GM23248 (cell line): Measurements from ENCODE around the gene SEC14L5. TPM values are rescaled to one million over a fixed set of nuclear protein-coding genes. Genes with fewer than 3 reads are reported as not detected.

ENCODE experiments used
- DNase-seq: peaks from one replicate; pipeline ENCODE4 v3.0.0-alpha.2; 2015
- H2AFZ ChIP-seq: fragments of 200-600 bp; sonication (generic); 2 replicates; pipeline ENCODE4 v1.6.1; 2016; ENCODE audit warnings: antibody characterized with exemption
- H3F3A ChIP-seq: fragments of 200-600 bp; sonication (generic); 2 replicates; pipeline ENCODE4 v1.6.1; 2016; ENCODE audit warnings: mild to moderate bottlenecking, antibody characterized with exemption, mixed run types; ENCODE audit not compliant: insufficient read depth
- H3K27ac ChIP-seq: fragments of 200-600 bp; sonication (generic); 2 replicates; pipeline ENCODE4 v1.5.1; 2016; ENCODE audit warnings: mild to moderate bottlenecking
- H3K27me3 ChIP-seq: fragments of 200-600 bp; sonication (generic); replicated peaks from 2 replicates; pipeline ENCODE4 v1.6.1; 2016; ENCODE audit warnings: mild to moderate bottlenecking; ENCODE audit not compliant: insufficient read depth
- H3K36me3 ChIP-seq: fragments of 200-600 bp; sonication (generic); 2 replicates; pipeline ENCODE4 v1.6.1; 2016; ENCODE audit warnings: low read depth, mild to moderate bottlenecking
- H3K4me1 ChIP-seq: fragments of 200-600 bp; sonication (generic); 2 replicates; pipeline ENCODE4 v1.6.1; 2016; ENCODE audit warnings: mild to moderate bottlenecking; ENCODE audit not compliant: insufficient read depth
- H3K4me2 ChIP-seq: fragments of 200-600 bp; sonication (generic); one replicate; pipeline ENCODE4 v1.6.1; 2016; ENCODE audit warnings: mild to moderate bottlenecking; ENCODE audit not compliant: unreplicated experiment
- H3K4me3 ChIP-seq: fragments of 200-600 bp; sonication (generic); 2 replicates; pipeline ENCODE4 v1.5.1; 2016; ENCODE audit warnings: mild to moderate bottlenecking
- H3K79me2 ChIP-seq: fragments of 200-600 bp; sonication (generic); 2 replicates; pipeline ENCODE4 v1.6.1; 2016; ENCODE audit warnings: mild to moderate bottlenecking; ENCODE audit not compliant: insufficient read depth
- H3K9ac ChIP-seq: fragments of 200-600 bp; sonication (generic); 2 replicates; pipeline ENCODE4 v1.6.1; 2016; ENCODE audit warnings: mild to moderate bottlenecking
- H3K9me2 ChIP-seq: fragments of 200-600 bp; sonication (generic); 2 replicates; pipeline ENCODE4 v1.6.1; 2016; ENCODE audit warnings: mixed run types, mild to moderate bottlenecking, moderate library complexity; ENCODE audit not compliant: insufficient read depth
- H3K9me3 ChIP-seq: fragments of 200-600 bp; sonication (generic); one replicate; pipeline ENCODE4 v1.6.1; 2017; ENCODE audit warnings: low read depth
- H4K20me1 ChIP-seq: fragments of 200-600 bp; sonication (generic); 2 replicates; pipeline ENCODE4 v1.6.0; 2016; ENCODE audit not compliant: insufficient read depth
- EZH2 ChIP-seq: fragments of 200-600 bp; sonication (generic); IDR thresholded peaks from 2 replicates; pipeline ENCODE4 v1.6.1; 2018; ENCODE audit warnings: antibody characterized with exemption, mild to moderate bottlenecking; ENCODE audit not compliant: insufficient read depth, poor library complexity, severe bottlenecking
- EZH2phosphoT487 ChIP-seq: fragments of 200-600 bp; sonication (generic); IDR thresholded peaks from 2 replicates; pipeline ENCODE4 v1.6.1; 2018; ENCODE audit warnings: antibody characterized with exemption, moderate library complexity, mild to moderate bottlenecking, low read depth; ENCODE audit not compliant: insufficient read depth
- WGBS, 2 experiments: methylation state at CpG; one replicate each; pipeline ENCODE4 v1.1.6; 2015 to 2017; ENCODE audit warnings: low lambda C conversion rate in 2 of 2, low coverage in 1 of 2; ENCODE audit errors: missing lambda C conversion rate in 2 of 2; 5-methylcytosine and 5-hydroxymethylcytosine counted together
- in situ Hi-C: fragments of 300-500 bp; cut with MboI; formaldehyde crosslinking; loops from 2 replicates; pipeline ENCODE4 v1.15.0; 2020
- polyA plus RNA-seq: library from polyadenylated mRNA; unstranded; fragments of >200 nt; fragmentation: Nextera tagmentation; extraction: Ambion mirVana; gene quantifications from 2 replicates; pipeline ENCODE4 v1.2.1, GENCODE V29; 2016
- total RNA-seq: library from RNA; depleted of rRNA; stranded (reverse); fragments of >200 nt; shearing (Covaris generic); gene quantifications from 2 replicates; pipeline ENCODE4 v1.2.3, GENCODE V29; 2014

SEC14L5 gene
- total and polyA plus RNA-seq, 2 experiments from 2014 or later, result not detected

DNA sequence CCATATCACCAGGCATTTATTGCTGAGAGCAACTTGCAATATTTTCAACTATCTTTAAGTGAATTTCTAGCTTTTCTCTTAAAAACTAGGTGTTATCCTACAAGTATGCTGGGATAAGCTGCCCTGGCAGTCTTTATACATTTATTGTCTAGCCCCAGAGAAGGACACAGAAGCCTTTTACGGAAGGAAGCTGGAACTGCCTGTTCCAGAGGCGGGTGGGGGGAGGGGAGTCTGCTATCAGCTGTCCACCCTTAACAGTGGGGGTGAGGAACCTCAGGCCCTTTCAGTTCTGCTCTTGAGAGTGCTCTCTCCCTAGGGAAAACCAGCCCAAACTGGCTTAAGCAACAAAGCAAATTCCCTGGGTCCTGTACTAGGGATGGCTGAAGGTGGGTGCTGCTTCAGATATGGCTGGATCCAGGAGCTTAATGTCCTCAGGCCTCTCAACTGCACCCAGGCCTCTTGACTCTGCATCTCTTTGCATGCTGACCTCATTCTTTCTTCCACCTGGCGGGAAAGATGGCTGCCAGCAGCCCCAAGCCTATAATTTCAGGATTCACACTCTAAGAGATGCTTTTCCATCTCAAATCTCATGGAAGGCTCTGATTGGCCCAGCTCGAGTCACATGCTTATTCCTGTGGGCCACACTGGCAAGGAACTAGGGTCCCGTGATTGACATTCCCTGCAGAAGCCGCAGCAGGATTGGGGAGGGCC is 59.0 kb downstream of the SEC14L5 start:
- H4K20me1 ChIP-seq, result no peaks in the 10 kb centered on the region
- in situ Hi-C loops, result no loop called here
- 49 to 50% methylated on average over 6 of the region's 6 CpGs for WGBS, 2 experiments
- no peak for TF ChIP-seq EZH2phosphoT487
- no peak for TF ChIP-seq EZH2
- no peaks in the 10 kb centered on the region for H3K79me2 ChIP-seq
- H3K9me3 ChIP-seq, result no peaks in the 10 kb centered on the region
- H3K4me2 ChIP-seq, result no peak overlapping the region
- H3K4me1 ChIP-seq, result no peaks in the 10 kb centered on the region
- no peak overlapping the region for H2AFZ ChIP-seq
- H3F3A ChIP-seq, result no peaks in the 10 kb centered on the region
- H3K36me3 ChIP-seq, result no peaks in the 10 kb centered on the region
- H3K4me3 ChIP-seq, result no peak overlapping the region
- DNase-seq, result no peak
- H3K27ac ChIP-seq, result no peak overlapping the region
- no peak overlapping the region for H3K9ac ChIP-seq
- no peaks in the 10 kb centered on the region for H3K27me3 ChIP-seq
- no peaks in the 10 kb centered on the region for H3K9me2 ChIP-seq

DNA sequence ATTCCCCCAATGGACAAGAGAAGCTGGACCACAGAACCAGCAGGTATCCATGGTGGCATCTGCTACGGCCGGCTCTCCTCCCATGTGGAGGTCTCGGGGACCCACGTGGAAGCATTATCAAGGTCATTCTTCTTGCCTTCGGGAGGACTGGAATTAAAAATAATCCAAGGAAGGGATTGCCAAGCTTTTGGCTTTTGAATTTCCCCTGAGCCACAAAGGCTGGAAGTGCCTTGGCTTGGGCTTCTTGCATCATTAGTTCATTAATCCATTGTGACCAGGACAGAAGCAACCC is 59.5 kb downstream of the SEC14L5 start:
- Histone ChIP-seq H3K36me3 (no peaks in the 10 kb centered on the region), H3K4me3 (no peak overlapping the region), H3F3A (no peaks in the 10 kb centered on the region), H3K9me2 (no peaks in the 10 kb centered on the region), H3K4me1 (no peaks in the 10 kb centered on the region), H3K9me3 (no peaks in the 10 kb centered on the region), H2AFZ (no peak overlapping the region), H3K79me2 (no peaks in the 10 kb centered on the region), H3K4me2 (no peak overlapping the region), H3K27ac (no peak overlapping the region), H4K20me1 (no peaks in the 10 kb centered on the region), H3K27me3 (no peaks in the 10 kb centered on the region), H3K9ac (no peak overlapping the region)
- DNase-seq, result no peak
- WGBS, 2 experiments, result 75 to 81% methylated on average over 5 of the region's 5 CpGs
- TF ChIP-seq EZH2phosphoT487 (no peak), EZH2 (no peak)
- in situ Hi-C loops, result no loop called here

GRCh38 chr16:5018793-5019192 is 60.7 kb downstream of the SEC14L5 start:
- Histone ChIP-seq H3K4me3 (no peak overlapping the region), H3K27me3 (no peaks in the 10 kb centered on the region), H3K9me2 (no peaks in the 10 kb centered on the region), H3K9me3 (no peaks in the 10 kb centered on the region), H3K79me2 (no peaks in the 10 kb centered on the region), H3K4me1 (no peaks in the 10 kb centered on the region), H3K9ac (no peak overlapping the region), H2AFZ (no peak overlapping the region), H3F3A (no peaks in the 10 kb centered on the region), H3K27ac (no peak overlapping the region), H3K36me3 (no peaks in the 10 kb centered on the region), H3K4me2 (no peak overlapping the region), H4K20me1 (no peaks in the 10 kb centered on the region)
- WGBS, 2 experiments, result 1 to 2% methylated on average over 9 of the region's 9 CpGs
- DNase-seq, result no peak
- TF ChIP-seq EZH2, result no peak
- no peak for TF ChIP-seq EZH2phosphoT487
- in situ Hi-C loops, result no loop called here

DNA sequence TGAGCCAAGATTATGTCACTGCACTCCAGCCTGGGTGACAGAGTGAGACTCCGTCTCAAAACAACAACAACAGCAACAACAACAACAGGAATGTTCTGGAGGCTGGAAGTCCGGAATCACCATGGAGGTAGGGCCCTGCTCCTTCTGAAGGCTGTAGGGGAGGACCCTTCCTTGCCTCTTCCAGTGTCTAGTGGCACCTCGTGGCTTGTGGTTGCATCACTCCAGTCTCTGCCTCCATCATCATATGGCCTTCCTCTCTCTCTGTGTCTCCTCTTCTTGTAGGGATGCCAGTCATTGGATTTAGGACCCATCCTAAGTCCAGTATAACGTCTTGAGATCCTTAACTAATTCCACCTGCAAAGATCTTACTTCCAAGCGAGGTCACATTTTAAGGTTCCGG is 61.6 kb downstream of the SEC14L5 start:
- H2AFZ ChIP-seq, result no peak overlapping the region
- no peaks in the 10 kb centered on the region for H3K9me2 ChIP-seq
- H3F3A ChIP-seq, result no peaks in the 10 kb centered on the region
- no peaks in the 10 kb centered on the region for H3K79me2 ChIP-seq
- H3K36me3 ChIP-seq, result no peaks in the 10 kb centered on the region
- DNase-seq, result no peak
- in situ Hi-C loops, result no loop called here
- no peak overlapping the region for H3K4me3 ChIP-seq
- WGBS, 2 experiments, result 36 to 40% methylated on average over 5 to 6 of the region's 6 CpGs
- no peaks in the 10 kb centered on the region for H3K4me1 ChIP-seq
- H4K20me1 ChIP-seq, result no peaks in the 10 kb centered on the region
- no peak overlapping the region for H3K9ac ChIP-seq
- H3K27me3 ChIP-seq, result no peaks in the 10 kb centered on the region
- H3K4me2 ChIP-seq, result no peak overlapping the region
- H3K27ac ChIP-seq, result no peak overlapping the region
- H3K9me3 ChIP-seq, result no peaks in the 10 kb centered on the region
- no peak for TF ChIP-seq EZH2phosphoT487
- TF ChIP-seq EZH2, result no peak

DNA sequence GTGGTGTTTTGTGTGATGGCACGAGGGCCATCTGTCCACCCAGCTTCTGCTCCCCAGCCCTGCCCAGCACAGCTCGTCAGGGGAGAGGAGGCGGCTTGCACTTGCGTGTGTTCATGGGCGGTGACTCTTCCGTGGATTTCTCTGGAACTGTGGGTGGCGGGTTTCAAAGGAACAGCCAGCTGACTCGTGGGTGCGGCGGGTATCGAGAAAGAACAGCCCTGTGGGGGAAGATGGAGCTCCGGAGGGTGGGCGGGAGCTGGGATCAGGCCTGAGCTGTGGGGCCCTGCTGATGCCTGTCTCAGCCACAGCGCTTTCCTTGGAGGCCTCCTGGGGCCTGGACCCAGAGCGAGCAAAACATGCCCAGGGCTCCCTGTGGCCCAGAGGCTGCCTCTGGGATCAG is 62.4 kb downstream of the SEC14L5 start:
- DNase-seq, result no peak
- Histone ChIP-seq H4K20me1 (no peaks in the 10 kb centered on the region), H2AFZ (no peak overlapping the region), H3K4me2 (no peak overlapping the region), H3K27ac (no peak overlapping the region), H3K9ac (no peak overlapping the region), H3K36me3 (no peaks in the 10 kb centered on the region), H3K9me3 (no peaks in the 10 kb centered on the region), H3K9me2 (no peaks in the 10 kb centered on the region), H3K79me2 (no peaks in the 10 kb centered on the region), H3K4me1 (no peaks in the 10 kb centered on the region), H3K4me3 (no peak overlapping the region), H3F3A (no peaks in the 10 kb centered on the region), H3K27me3 (no peaks in the 10 kb centered on the region)
- 52 to 55% methylated on average over 14 to 15 of the region's 15 CpGs for WGBS, 2 experiments
- TF ChIP-seq EZH2 (no peak), EZH2phosphoT487 (no peak)
- in situ Hi-C loops, result no loop called here
